ENCODE data around the gene ASTN2. TPM values are rescaled to one million over a fixed set of nuclear protein-coding genes. Genes with fewer than 3 reads are reported as not detected.

ASTN2 gene
- total and polyA plus RNA-seq, 4 donors, result 0.57 to 2.9 (median 1.4) TPM

DNA sequence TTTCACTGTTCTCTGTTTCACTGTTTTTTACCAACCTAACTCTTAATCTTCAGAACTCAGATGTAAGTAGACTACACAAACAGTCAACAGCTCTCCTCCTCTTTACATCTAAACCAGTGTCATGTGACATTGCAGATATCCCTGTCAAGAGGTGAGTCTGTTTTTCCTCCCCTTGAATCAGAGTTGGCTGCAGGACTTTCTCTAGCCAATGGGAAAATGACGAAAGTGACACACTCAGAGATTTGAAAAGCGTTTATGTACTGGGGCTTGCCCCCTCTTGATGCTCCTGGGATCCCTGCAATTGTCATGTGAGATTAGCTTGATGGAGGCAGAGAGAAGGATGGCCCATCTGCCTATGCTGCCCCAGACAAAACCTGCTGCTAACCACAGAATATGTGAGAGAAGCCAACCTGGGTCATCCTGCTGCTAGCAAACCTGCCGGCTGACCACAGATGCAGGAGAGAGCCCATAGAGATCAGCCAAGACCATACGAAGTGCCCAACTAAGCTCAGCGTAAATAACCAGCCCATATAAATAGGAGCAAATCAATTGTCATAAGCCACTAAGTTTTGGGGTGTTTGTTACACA is 111.1 kb downstream of the ASTN2 start (continued):
- TF ChIP-seq, protein P1, sequence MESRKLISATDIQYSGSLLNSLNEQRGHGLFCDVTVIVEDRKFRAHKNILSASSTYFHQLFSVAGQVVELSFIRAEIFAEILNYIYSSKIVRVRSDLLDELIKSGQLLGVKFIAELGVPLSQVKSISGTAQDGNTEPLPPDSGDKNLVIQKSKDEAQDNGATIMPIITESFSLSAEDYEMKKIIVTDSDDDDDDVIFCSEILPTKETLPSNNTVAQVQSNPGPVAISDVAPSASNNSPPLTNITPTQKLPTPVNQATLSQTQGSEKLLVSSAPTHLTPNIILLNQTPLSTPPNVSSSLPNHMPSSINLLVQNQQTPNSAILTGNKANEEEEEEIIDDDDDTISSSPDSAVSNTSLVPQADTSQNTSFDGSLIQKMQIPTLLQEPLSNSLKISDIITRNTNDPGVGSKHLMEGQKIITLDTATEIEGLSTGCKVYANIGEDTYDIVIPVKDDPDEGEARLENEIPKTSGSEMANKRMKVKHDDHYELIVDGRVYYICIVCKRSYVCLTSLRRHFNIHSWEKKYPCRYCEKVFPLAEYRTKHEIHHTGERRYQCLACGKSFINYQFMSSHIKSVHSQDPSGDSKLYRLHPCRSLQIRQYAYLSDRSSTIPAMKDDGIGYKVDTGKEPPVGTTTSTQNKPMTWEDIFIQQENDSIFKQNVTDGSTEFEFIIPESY (IDR thresholded peaks at IDR 0.05), result no peak
- no peak for TF ChIP-seq SP1 (IDR thresholded peaks at IDR 0.05)

DNA sequence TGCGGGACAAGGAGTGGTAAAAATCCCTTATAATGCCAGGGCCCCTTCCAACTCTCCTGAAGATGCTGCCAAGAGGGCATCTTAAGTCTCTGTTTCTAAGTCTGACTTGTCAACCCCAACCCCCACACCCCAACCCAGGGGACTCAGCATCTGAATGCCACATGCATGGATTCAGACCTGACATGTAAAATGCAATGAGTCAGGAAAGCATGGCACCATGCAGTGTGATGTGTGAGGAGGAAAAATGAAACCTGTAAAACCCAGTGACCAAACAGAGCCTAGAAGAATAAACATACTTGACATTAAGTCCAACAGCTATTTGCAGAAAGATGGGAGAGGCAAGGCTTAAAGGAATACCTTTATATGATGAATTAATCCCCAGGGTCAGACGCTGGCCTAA is 112.4 kb downstream of the ASTN2 start:
- 71% methylated on average over 2 of the region's 2 CpGs for WGBS
- Histone ChIP-seq H3K36me3 (ENCODE audit: control insufficient read depth in 4 of 4, insufficient read depth in 3 of 4, low read depth in 1 of 4, low read length in 3 of 4) (no peaks in the 10 kb centered on the region), H3K27me3 (ENCODE audit: control insufficient read depth in 4 of 4, insufficient read depth in 4 of 4, low read length in 3 of 4) (peaks cover 0 to 5% (median 2%) of the 10 kb centered on the region in 4 donors), H3K27ac (ENCODE audit: low read depth in 1 of 2, low read length in 2 of 2) (no peak overlapping the region), H3K4me3 (ENCODE audit: low read depth in 1 of 3, low read length in 3 of 3) (no peak overlapping the region), H3K9me3 (ENCODE audit: control insufficient read depth in 4 of 4, low read length in 3 of 4) (no peaks in the 10 kb centered on the region), H3K9ac (ENCODE audit: low read depth in 1 of 2, low read length in 2 of 2) (no peak overlapping the region), H3K4me1 (ENCODE audit: control insufficient read depth in 4 of 4, insufficient read depth in 4 of 4, low read length in 3 of 4) (no peaks in the 10 kb centered on the region)
- no peak for DNase-seq (ENCODE audit: low spot score)
- TF ChIP-seq NR2F2 (IDR thresholded peaks at IDR 0.05), result no peak
- TF ChIP-seq GABPA (IDR thresholded peaks at IDR 0.05 in 1 of 2, conservative IDR thresholded peaks at IDR 0.05 in 1 of 2), result no peak
- TF ChIP-seq, protein P2, sequence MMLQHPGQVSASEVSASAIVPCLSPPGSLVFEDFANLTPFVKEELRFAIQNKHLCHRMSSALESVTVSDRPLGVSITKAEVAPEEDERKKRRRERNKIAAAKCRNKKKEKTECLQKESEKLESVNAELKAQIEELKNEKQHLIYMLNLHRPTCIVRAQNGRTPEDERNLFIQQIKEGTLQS (IDR thresholded peaks at IDR 0.05), result no peak
- TF ChIP-seq RAD21 (IDR thresholded peaks at IDR 0.05), result no peak
- no peak for TF ChIP-seq TAF1 (conservative IDR thresholded peaks at IDR 0.05)
- TF ChIP-seq, protein P3, sequence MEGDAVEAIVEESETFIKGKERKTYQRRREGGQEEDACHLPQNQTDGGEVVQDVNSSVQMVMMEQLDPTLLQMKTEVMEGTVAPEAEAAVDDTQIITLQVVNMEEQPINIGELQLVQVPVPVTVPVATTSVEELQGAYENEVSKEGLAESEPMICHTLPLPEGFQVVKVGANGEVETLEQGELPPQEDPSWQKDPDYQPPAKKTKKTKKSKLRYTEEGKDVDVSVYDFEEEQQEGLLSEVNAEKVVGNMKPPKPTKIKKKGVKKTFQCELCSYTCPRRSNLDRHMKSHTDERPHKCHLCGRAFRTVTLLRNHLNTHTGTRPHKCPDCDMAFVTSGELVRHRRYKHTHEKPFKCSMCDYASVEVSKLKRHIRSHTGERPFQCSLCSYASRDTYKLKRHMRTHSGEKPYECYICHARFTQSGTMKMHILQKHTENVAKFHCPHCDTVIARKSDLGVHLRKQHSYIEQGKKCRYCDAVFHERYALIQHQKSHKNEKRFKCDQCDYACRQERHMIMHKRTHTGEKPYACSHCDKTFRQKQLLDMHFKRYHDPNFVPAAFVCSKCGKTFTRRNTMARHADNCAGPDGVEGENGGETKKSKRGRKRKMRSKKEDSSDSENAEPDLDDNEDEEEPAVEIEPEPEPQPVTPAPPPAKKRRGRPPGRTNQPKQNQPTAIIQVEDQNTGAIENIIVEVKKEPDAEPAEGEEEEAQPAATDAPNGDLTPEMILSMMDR (IDR thresholded peaks at IDR 0.05; ENCODE audit: low read depth, low read length, missing input control), result no peak

DNA sequence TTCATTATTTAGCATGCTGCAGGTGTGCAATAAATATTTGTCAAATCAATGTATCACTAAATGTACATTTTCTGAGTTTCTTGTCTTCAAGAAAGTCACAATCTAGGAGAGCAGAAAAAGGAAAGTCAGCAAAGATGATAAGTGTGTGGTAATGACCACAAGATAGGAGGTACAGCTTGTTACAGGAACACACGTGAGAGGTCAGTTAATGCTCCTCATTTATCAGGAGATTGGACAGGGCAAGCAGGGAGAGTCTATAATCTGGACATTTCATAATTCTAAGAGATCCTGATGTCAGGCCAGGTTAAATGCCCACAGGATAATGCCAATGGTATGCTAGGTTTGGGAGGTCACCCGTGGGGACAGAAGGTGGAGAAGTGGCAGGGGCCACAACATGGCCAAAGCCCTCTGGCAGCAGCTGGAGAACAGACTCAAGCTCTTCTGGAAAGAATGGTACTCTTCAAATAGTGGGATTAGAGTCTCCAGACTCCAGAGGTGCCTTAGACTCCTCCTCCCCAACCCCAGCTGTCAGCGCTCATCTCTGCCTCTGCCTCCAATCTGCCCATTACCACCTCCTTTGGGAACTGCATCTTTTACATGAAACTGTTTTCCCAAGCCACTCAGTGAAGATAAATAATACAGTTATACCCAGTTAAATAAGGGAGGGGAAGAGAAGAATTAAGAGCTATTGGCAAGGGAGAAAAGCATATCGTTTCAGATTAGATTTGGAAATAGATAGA is 114.3 kb downstream of the ASTN2 start:
- DNase-seq (ENCODE audit: low spot score), result no peak
- 69% methylated on average over 4 of the region's 4 CpGs for WGBS
- Histone ChIP-seq H3K9me3 (ENCODE audit: control insufficient read depth in 4 of 4, low read length in 3 of 4) (no peaks in the 10 kb centered on the region), H3K4me3 (ENCODE audit: low read depth in 1 of 3, low read length in 3 of 3) (no peak overlapping the region), H3K27ac (ENCODE audit: low read depth in 1 of 2, low read length in 2 of 2) (no peak overlapping the region), H3K27me3 (ENCODE audit: control insufficient read depth in 4 of 4, insufficient read depth in 4 of 4, low read length in 3 of 4) (peaks cover 0 to 5% (median 2%) of the 10 kb centered on the region in 4 donors), H3K9ac (ENCODE audit: low read depth in 1 of 2, low read length in 2 of 2) (no peak overlapping the region), H3K4me1 (ENCODE audit: control insufficient read depth in 4 of 4, insufficient read depth in 4 of 4, low read length in 3 of 4) (no peaks in the 10 kb centered on the region), H3K36me3 (ENCODE audit: control insufficient read depth in 4 of 4, insufficient read depth in 3 of 4, low read depth in 1 of 4, low read length in 3 of 4) (no peaks in the 10 kb centered on the region)
- TF ChIP-seq, protein P4, sequence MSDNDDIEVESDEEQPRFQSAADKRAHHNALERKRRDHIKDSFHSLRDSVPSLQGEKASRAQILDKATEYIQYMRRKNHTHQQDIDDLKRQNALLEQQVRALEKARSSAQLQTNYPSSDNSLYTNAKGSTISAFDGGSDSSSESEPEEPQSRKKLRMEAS (IDR thresholded peaks at IDR 0.05), result no peak
- TF ChIP-seq RXRA (IDR thresholded peaks at IDR 0.05) (no peak), RAD21 (IDR thresholded peaks at IDR 0.05) (no peak), JUND (IDR thresholded peaks at IDR 0.05) (no peak)
- TF ChIP-seq, protein P1 (IDR thresholded peaks at IDR 0.05), result no peak

Measured in liver (tissue), 9 donors.